Measurements from ENCODE around the gene TEP1.

DNA sequence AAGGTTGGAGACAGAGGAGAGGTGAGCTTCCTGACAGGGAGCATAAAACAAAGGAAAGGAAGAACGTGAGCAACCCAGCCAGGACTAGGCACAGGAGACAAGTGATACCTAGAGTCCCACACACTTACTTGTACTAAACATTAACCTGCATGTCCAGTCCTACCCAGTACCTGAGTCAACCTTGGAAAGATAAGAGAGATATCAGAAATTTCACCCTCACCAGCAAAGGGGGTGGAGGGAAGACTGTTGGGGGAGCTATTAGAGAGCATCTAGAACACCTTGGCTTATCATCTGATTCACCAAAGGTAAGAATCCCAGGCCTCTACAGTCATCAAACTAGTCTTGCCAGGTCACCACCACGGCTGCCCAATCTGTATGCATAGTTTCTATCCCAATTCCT lies 11.6 kb upstream of the TEP1 start:
- TF ChIP-seq, protein P1, sequence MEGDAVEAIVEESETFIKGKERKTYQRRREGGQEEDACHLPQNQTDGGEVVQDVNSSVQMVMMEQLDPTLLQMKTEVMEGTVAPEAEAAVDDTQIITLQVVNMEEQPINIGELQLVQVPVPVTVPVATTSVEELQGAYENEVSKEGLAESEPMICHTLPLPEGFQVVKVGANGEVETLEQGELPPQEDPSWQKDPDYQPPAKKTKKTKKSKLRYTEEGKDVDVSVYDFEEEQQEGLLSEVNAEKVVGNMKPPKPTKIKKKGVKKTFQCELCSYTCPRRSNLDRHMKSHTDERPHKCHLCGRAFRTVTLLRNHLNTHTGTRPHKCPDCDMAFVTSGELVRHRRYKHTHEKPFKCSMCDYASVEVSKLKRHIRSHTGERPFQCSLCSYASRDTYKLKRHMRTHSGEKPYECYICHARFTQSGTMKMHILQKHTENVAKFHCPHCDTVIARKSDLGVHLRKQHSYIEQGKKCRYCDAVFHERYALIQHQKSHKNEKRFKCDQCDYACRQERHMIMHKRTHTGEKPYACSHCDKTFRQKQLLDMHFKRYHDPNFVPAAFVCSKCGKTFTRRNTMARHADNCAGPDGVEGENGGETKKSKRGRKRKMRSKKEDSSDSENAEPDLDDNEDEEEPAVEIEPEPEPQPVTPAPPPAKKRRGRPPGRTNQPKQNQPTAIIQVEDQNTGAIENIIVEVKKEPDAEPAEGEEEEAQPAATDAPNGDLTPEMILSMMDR (IDR thresholded peaks at IDR 0.05; ENCODE audit: low read depth, low read length, poor library complexity, severe bottlenecking), result no peak
- no peak for TF ChIP-seq EZH2phosphoT487 (IDR thresholded peaks at IDR 0.05; ENCODE audit: borderline replicate concordance, low read length)

Measured in DOHH2 (cell line).